Activated CD8-positive, alpha-beta memory T cell treated with anti-CD3 and anti-CD28 coated beads, Interleukin-2, amount 50 U/mL, for 1 hour (primary cell): ENCODE data around the gene TMEM117.

Experiments used
- DNase-seq: peaks from one replicate; pipeline ENCODE4 v3.0.0-alpha.2; 2020; ENCODE audit errors: extremely low read depth

TMEM117 gene

DNA sequence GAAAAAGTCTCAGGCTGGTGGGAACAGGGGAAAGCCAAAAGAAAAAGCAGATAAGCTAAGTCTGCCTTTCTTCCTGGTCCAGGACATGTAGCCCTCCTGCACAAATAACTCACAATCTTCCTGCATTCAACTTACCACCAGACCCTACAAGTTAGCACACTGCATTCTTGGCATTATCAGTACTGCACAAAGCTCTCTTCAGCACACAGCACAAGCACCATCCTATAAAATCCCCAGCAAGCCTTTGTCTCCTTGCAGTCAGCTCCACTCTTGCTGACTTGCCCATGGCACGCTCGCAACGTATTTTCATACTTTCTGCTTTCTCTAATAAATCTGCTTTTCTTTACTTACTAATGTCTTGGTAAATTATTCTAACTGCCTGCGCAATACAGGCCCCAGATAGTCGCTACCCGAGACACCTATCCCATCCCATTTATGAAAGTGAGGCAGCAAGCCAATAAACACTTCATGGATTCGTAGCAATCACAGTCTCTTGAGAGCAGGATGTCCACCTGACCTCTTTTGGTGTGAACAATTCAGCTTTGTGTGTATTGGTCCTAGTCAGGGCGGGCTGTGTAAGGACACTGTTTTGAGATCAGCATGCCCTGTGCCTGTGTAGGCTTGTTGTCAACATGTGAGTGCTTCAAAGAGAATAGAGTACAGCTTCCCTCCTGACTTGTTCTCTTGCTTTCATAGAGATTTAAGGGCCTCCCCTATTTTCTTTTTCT lies 49.0 kb downstream of the TMEM117 start:
- no peak for DNase-seq

DNA sequence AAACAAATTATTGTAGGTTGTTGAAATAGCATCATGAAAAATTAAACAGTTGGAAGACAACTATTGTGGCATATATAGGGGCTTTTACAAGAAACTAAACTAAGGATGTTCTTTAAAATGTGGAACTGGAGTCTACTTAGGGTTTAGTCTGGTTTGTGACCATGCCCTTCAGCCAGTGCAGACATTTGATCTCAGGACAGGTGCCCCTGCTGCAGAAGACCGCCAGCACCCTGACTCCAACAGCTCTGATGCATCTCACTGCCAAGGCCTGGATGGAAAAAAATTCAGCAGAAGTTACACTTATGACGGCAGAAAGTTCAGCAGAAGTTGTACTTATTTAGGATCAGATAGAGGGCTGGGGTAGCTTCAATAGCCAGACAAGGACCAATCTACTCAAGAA lies 51.5 kb downstream of the TMEM117 start:
- DNase-seq, result no peak

DNA sequence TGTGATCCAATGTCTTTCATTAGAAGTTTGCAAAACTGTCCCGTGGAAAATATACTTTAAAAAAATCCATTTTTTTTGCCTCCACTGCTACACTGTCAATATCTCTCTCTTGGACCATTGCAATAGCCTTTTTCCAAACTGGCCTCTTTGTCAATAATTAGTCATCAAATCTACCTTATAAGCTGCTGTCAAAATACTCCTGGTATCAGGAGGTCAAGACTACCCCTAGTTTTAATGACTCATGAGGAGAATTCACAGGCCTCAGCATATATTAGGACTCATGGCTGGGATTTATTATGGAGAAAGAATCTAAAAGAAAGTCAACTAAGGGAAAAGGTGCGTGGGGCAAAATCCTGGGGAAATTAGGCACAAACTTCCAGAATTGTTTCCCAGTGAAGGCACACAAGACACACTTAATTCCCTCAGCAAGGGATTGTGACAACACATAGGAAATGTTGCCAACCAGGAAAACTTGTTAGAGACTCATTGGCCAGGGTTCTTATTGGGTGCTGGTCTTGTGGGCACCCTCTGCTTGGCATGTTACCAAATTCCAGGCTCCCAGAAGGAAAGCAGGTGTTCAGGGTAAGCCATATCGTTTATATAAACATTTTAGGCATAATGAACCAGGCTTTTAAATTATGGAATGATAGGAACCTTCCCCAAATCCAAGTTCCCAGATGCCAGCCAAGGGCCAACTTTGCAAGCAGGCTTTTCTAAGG lies 56.1 kb downstream of the TMEM117 start:
- DNase-seq, result no peak

DNA sequence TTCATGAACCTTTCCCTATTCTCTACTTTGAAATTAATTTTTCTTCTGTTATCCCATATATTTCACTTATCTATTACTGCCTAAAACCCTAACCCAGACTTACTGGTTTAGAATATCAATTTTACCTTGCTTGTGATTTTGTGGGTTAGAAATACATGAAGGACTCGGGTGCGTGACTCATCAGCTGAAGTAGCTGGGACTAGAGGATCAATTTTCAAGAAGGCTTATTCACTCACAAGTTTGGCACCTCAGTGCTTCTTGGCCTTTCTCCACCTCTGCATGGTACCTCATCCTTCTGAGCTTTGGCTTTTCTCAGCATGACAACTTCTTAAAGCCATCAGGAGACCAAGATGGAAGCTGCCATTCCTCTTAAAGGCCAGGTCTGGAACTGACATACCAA lies 57.8 kb downstream of the TMEM117 start:
- DNase-seq, result no peak

DNA sequence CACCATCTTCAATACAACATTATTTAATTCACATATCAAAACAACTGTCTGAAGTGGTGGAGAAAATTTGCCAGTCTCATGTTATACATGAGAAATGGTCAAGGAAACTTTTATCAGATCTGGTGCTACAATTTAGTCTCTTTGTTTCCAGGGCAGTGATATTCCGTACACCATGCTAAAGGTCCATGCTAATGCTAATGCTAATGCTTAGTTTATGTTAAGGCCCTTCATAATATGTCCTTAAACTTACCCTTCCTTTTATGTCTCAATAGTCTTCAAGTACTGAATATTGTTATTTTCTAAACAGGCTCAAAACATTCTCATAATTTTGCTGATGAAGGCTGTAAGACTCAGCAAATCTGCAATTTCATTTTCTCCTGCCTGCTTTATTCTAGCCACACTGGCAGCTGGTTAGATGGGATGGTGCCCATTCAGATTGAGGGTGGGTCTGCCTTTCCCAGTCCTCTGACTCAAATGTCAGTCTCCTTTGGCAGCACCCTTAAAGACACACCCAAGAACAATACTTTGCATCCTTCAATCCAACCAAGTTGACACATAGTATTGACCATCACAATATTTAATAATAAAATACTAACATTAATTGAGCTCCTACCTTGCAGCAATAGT lies 59.8 kb downstream of the TMEM117 start:
- no peak for DNase-seq

DNA sequence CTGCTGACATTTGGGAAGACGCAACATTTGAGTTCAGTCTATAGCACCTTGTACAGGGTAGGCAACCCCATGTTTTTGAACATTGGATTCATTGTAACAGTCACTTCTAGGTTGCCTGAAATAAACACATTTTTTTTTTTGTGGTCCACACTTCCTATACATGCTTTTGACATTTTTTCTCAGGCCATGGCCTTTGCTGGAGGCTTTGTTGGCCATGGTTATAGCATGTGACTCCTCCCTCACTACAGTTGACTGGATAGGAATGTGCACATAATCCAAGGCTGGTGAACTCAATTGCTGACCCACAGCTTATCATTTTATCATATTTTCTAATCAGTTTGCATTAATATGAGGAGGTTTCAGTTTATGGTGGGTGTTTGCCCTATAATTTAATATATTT lies 60.6 kb downstream of the TMEM117 start:
- no peak for DNase-seq

DNA sequence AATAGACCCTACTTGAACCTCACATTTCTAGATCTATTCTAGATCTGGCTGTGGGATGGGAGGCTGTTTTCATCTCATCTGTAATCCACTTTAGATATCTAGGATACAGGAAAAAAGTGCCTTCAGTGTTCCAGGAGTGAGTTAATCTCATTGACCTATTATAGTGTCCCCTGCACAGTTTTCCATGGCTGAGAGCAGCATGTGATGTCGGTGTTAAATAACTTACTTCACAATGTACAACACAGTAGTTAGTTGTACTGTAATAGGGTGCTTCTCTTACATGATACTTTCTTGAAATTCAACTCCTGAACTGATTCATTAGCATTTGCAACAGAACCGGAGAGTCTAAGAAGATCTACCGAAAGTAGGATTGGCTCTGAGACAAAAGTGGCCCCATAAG lies 62.6 kb downstream of the TMEM117 start:
- no peak for DNase-seq

DNA sequence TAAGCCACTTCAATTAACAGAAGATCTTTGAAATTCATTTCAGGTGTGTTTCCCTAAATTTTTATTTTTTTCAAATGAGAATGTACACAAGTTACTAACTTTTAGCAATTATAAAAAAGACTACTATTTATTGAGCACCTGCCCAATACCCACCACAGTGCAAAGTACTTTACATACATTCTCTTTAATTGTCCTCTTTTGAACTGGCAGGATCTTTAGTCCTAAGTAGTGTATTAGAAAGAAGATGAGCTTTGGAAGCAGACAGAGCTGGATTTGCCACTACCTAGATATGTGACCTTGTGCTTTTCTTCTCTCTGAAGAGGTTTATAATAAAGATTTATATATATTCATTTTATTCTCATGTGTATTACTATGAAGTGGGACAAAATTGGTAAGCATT lies 63.7 kb downstream of the TMEM117 start:
- no peak for DNase-seq

DNA sequence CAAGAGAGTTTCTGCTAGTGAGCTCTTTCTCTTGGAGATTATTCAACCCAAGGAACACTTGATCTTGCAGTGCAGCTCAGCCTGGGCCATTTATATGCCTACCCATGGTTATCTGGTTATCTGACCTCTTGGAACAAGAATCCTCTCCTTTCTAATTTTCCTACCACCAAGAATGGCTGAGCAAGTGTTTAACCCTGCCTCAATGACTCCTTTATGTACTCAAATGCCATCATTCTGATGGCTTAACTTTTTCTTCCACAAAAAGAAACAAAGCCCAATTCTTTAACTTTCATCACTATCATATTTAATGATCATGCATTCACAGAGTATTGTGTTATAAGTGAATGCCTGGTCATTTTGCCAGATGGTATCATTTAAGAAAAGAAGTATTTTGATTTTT lies 67.8 kb downstream of the TMEM117 start:
- no peak for DNase-seq

DNA sequence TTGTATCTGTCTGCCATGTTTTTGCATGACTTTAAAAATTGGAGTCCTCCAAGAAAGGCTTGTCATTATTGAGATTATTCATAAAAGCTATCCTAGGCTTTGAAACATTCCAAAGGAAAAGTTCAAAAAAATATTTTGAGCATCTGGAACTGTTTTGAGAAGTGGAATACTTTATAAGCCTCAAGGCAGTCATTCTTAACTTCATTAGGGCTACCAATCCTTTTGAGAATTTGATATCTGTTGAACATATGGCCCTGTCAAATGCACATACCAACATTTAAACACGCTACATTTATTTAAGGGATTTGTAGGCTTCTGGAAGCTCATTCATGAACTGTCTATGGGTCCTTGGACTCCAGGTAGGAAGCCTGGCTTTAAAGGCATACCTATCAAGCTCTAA lies 77.0 kb downstream of the TMEM117 start:
- no peak for DNase-seq

DNA sequence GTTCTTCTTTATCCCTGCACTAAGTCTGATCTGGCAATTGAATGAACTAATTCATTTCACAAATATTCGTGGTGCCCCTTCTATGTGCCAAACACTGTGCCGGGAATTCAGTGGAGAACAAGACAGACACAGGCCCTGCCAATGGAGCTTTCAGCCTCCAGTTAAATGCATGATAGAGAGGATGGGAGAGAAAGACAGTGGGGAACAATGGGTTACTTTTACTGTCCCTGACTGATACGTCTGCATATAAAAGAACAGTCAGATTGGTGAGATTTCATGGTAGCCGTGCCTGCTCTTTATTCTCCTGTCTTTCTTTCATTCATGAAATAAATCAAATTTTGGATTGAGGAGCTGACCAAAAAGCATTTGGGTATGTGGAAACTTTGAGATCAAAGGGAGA lies 78.5 kb downstream of the TMEM117 start:
- no peak for DNase-seq

DNA sequence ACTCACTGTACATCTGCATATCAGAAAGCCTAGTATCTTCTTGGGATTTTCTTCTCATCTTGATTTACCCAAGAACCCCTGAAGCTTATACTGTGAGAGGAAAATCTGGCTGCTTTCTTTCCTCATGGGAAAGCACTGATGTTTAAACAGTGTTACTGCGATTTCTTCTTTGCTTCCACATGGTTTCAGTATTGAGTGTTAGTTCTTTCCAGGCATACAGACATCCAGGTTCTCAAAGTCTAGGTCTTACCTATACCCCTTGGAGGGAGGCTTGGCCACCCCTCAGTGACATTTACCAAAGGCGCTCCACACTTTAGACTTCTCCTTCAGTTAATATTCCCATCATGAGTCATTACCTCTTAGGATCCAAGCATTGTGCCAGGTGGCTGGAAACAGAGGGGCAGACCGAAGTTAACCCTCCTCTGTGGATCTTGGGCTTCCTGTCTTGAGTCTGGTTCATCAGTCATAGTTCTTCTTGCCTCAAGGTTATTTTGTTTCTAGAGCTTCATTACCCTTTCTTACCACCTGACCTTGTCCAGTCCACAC lies 79.1 kb downstream of the TMEM117 start:
- no peak for DNase-seq

DNA sequence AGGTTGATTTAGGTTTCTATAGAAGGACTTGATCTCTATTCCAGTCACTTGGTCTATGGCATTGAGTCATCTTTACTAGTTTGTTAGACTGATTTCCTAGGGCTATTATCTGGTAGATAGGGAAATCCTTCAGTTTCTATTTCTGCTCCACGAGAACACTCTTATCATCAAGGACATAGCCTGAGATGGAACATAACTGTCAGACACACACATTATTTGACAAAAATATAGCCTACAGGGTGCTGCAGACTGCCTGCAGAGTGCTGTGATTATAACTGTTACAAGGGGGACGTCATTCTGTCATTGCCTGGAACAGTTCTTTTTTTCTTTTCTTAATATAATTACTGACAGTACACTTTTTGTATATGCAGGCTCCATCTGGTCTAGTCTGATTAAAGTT lies 82.0 kb downstream of the TMEM117 start:
- no peak for DNase-seq

DNA sequence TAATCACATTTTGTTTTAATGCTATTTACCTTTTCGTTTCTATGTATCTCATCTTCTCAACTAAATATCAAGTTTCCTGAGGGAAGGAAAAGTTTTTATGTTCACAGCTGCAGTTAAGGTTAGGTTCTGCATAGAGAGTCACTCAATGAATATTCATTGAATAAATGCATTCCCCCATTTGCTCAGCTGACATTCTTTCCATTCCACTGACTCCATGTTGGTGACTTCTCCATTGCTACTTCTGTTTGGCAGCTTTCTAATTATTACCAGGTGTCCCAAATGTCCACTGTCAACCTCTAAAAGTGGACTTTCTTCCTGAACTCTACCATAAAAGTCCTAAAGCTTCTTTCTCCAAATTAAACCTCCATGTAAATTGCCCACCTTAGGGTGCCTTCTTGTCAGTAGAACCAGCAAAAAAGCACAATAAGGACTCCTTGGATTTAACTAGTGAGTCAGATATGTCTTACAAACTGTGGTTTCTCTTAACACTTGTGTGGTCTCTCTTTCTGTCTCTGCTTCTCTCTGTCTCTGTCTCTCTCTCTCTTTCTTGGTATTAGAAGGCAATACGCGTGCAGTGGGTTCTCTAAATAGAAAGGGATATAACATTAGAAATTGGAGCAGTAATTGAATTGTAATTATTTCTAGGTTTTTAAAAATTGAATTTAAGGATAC lies 85.9 kb downstream of the TMEM117 start:
- DNase-seq, result no peak

DNA sequence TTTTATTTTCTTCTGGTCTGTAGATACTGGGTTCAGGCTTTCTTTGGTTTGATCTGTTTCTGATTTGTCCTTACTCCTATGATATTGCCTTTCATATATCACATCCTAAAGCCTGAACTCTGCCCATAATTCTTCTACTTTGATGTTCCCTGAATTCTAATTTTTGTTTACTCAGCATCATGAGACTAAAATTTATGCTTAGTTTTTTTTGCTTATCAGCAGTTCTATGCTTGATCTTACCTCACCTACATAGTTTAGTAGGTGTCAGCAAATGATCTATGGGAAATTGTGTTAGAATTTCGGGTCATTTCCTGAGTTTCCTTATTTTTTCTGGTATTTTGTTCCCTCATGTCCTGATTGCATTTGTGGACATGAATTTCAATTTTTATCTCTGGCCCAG lies 94.2 kb downstream of the TMEM117 start:
- DNase-seq, result no peak

DNA sequence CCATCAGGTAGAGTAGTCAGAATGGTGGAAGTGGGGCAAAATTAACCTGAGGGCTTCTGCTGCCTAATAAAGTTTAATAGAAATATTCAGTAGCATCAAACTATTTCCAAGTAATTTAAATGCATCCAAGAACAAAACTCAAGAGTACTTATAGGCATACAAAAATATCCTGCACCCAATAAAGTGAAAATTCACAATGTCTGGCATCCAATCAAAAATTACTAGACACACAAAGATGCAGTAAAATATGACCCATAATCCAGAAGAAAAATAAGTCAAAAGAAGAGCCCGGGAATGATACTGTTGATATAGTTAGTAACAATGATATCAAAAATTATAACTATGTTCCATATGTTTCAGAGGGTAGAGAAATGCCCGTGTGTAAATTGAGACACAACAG lies 95.3 kb downstream of the TMEM117 start:
- no peak for DNase-seq

DNA sequence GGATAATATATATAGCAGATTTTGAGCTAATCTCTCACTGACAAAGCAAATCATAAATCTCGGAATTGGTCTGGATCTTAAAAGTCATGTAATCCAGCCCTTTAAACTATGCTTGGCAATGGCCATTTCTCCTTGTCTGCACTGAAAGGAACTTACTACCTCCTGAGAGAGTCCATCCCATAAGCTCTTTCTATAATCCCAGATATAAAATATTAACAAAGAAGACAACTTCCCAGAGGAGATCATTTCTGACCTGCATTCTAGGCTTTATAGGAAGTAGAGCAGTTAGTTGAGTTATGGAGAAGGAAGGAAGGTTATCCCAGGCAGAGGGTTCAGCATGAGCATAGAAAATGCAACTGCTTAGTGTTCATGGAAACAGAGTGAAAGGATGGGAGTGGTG lies 99.7 kb downstream of the TMEM117 start:
- DNase-seq, result no peak

DNA sequence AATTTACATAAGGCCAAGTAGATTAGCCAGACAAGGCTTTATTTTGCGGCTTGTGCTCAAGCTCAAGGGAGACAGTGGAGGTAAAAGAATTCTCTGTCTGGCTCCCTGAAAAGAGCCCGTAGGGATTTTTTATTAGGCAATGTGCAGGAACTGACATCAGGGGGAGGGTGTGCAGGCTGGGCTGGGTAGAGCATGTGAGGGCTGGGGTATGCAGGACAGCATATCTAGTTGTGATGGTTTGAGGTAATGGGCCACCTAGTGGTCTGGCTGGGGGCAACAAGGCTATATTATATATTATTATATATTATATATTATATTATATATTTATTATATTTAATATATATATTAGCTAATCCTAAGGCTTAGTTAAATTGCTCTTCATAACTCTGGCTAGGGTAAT lies 102.1 kb downstream of the TMEM117 start:
- DNase-seq, result no peak

DNA sequence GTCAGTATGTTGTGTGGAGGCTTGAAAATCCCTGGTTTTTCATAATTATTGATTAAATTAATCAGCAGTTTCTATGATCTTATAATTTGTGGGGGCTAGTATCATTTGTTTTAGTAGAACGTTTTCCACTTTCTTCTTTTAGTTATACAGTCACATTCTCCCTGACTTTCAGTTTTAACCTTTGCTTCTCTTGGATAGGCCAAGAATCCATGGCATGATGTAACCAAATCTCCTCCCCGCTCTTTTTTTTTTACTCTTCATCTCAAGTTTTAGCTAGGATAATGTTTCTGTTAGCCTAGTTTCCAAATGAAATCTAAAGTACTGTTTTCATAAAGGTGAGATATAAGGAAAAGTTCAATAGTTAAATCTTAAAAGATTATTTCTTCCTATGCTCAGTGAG lies 106.5 kb downstream of the TMEM117 start:
- no peak for DNase-seq

DNA sequence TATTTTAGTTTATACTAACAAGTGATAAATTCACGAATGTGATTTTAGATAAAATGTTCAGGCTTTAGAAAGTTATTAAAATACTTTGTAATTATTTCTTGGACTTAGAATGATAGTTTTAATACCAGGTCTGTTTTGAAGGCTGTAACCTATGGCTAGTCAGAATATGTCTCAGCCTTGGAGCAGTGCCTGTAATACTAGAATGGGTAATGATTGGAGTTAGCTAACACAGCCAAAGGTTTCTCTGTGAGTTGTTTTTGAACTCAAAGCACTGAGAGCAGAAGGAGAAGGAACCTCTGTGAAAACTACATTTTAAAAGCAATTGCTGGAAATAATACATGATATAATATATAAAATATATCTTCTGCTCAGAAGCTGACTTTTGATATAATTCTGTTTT lies 110.1 kb downstream of the TMEM117 start:
- no peak for DNase-seq

DNA sequence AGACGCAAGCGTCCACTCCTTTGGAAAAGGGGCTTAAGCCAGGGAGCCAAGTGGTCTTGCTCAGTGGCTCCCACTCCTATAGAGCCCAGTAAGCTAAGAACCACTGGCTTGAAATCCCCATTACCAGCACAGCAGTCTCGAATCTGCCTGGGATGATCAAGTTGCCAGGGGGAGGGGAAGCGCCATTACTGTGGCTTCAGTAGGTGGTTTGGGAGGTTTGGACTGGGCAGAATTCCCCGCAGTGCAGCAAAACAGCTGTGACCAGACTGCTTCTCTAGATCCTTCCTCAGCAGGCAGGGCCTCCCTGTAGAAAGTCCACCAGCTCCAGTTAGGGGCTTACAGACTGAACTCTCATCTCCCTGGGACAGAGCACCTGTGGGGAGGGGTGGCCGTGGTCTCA lies 115.4 kb downstream of the TMEM117 start:
- DNase-seq, result no peak

DNA sequence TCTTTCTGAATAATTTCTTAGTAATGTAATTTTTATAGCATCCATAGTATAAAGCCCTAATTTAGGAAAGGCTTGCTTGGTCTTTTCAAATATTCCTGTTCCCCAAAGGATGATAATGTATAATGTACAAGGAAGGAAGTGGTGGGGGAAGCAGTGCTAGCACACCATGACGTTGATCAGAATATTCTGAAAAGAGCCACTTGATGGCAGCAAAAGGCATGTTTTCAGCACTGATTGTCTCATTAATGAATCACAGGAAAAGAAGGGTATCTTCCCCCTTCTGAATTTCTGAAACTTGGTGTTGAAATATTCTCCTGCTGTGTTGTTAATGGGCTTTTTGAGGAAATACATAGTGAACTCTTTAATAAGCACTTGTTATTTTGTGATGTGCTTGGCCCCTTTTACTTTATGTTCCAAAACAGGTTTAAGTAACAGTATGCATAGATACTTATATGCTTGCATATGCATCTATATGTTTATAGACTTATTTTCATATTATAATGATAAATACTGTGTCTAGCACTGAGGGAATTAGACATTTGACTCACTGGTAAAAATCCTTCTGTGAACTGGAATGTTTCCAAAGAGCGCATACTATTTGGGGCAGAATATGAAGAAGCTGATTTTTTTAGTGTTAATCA lies 122.0 kb downstream of the TMEM117 start:
- DNase-seq, result no peak
